Brain pericyte (primary cell): Measurements from ENCODE around the gene FXYD7.
"Not testable (repeated sequence)": the region's sequence is repeated elsewhere in the genome, so short reads cannot be mapped to it uniquely, and the experiment has no call there.

Experiments
- DNase-seq: peaks from one replicate; pipeline ENCODE4 v3.0.0-alpha.2; 2012; ENCODE audit warnings: low read depth, low spot score

FXYD7 gene

GRCh38 chr19:35126624-35126959 is 16.5 kb upstream of the FXYD7 start:
- no peak for DNase-seq

- no peak for DNase-seq
Measured at GRCh38 chr19:35127871-35128270, 15.2 kb upstream of the FXYD7 start.

- DNase-seq = no peak
Measured at GRCh38 chr19:35128398-35129057, 14.5 kb upstream of the FXYD7 start.

GRCh38 chr19:35129724-35130274 is 13.3 kb upstream of the FXYD7 start:
- DNase-seq = not testable (repeated sequence)

GRCh38 chr19:35130761-35131720 is 12.0 kb upstream of the FXYD7 start:
- no peak for DNase-seq

GRCh38 chr19:35132254-35132653 is 10.8 kb upstream of the FXYD7 start:
- no peak for DNase-seq

GRCh38 chr19:35133826-35134225 is 9.2 kb upstream of the FXYD7 start:
- no peak for DNase-seq

GRCh38 chr19:35134601-35135242 is 8.3 kb upstream of the FXYD7 start, which contains the start of gene LGI4:
LGI4 (minus strand) TSS chr19:35135059; CDS start chr19:35134680, 379 bp downstream.
- no peak for DNase-seq

- DNase-seq = no peak
Measured at GRCh38 chr19:35135389-35135909, 7.6 kb upstream of the FXYD7 start.

- no peak for DNase-seq
Measured at GRCh38 chr19:35136231-35136630, 6.8 kb upstream of the FXYD7 start.

GRCh38 chr19:35136977-35137702 is 5.9 kb upstream of the FXYD7 start:
- DNase-seq = no peak

GRCh38 chr19:35138305-35138892 is 4.7 kb upstream of the FXYD7 start, which contains the start of gene FXYD1:
FXYD1 (plus strand) TSS chr19:35138824; CDS start chr19:35140080, 1,256 bp downstream.
- DNase-seq = no peak

GRCh38 chr19:35140207-35140961 is 2.7 kb upstream of the FXYD7 start:
- no peak for DNase-seq

- DNase-seq = no peak
Measured at GRCh38 chr19:35140962-35141836, 1.9 kb upstream of the FXYD7 start.

- no peak for DNase-seq
Measured at GRCh38 chr19:35141837-35142605, 1.0 kb upstream of the FXYD7 start.

GRCh38 chr19:35142606-35143230 is 337 bp upstream of the FXYD7 start:
- no peak for DNase-seq

- no peak for DNase-seq
Measured at GRCh38 chr19:35143818-35144217, 763 bp downstream of the FXYD7 start.

GRCh38 chr19:35144259-35144599 is 1.2 kb downstream of the FXYD7 start:
- no peak for DNase-seq
